Lung (tissue), 12 donors: Measurements from ENCODE around the gene CST9. TPM values are rescaled to one million over a fixed set of nuclear protein-coding genes. Genes with fewer than 3 reads are reported as not detected.

ENCODE experiments used
- ATAC-seq: fragments of 200-7000 bp; cut with Tn5 transposase; one replicate; pipeline ENCODE4 v1.9.1; 2020; ENCODE audit warnings: moderate number of reproducible peaks; ENCODE audit not compliant: insufficient read depth, low FRiP score
- DNase-seq, 3 donors: peaks; one replicate each; pipeline ENCODE4 v3.0.0-alpha.2; 2013 to 2017
- H3K27ac ChIP-seq, 2 donors: one replicate each; pipeline ENCODE4 v1.5.1; 2013; ENCODE audit warnings: mild to moderate bottlenecking in 2 of 2, moderate library complexity in 2 of 2, control low read depth in 1 of 2, inconsistent platforms in 1 of 2, low read depth in 1 of 2, low read length in 1 of 2
- H3K27me3 ChIP-seq, 3 donors: one replicate each; pipeline ENCODE4 v1.5.1; 2013; ENCODE audit warnings: low read length in 2 of 3; ENCODE audit not compliant: control insufficient read depth in 3 of 3, insufficient read depth in 3 of 3
- H3K36me3 ChIP-seq, 4 donors: one replicate each; pipeline ENCODE4 v1.5.1; 2013; ENCODE audit warnings: low read length in 4 of 4, mild to moderate bottlenecking in 1 of 4, moderate library complexity in 1 of 4; ENCODE audit not compliant: control insufficient read depth in 4 of 4, insufficient read depth in 4 of 4
- H3K4me1 ChIP-seq, 5 donors: one replicate each; pipeline ENCODE4 v1.5.1; 2013; ENCODE audit warnings: low read length in 5 of 5, mild to moderate bottlenecking in 2 of 5, moderate library complexity in 1 of 5; ENCODE audit not compliant: control insufficient read depth in 5 of 5, insufficient read depth in 5 of 5
- H3K4me3 ChIP-seq: one replicate; pipeline ENCODE4 v1.5.1; 2013; ENCODE audit warnings: mild to moderate bottlenecking, control low read depth, moderate library complexity
- H3K9ac ChIP-seq, 2 donors: one replicate each; pipeline ENCODE4 v1.5.1; 2013; ENCODE audit warnings: low read length in 2 of 2, control low read depth in 1 of 2; ENCODE audit not compliant: insufficient read depth in 1 of 2
- H3K9me3 ChIP-seq, 4 donors: one replicate each; pipeline ENCODE4 v1.5.1; 2013; ENCODE audit warnings: low read length in 3 of 4, mild to moderate bottlenecking in 1 of 4, moderate library complexity in 1 of 4; ENCODE audit not compliant: control insufficient read depth in 4 of 4, insufficient read depth in 3 of 4
- WGBS, 2 donors: extraction: QIAGEN DNeasy Blood & Tissue Kit; methylation state at CpG; one replicate each; pipeline ENCODE4 v1.1.7; 2013; 5-methylcytosine and 5-hydroxymethylcytosine counted together
- polyA plus RNA-seq, 2 donors: library from polyadenylated mRNA; stranded (reverse); fragments of 200-250 nt; gene quantifications; one replicate each; pipeline ENCODE4 v1.2.1, GENCODE V29; 2013
- total RNA-seq, 2 donors: library from RNA; depleted of rRNA in 1 of 2; stranded (reverse); fragments of >200 nt in 1 of 2; gene quantifications; one replicate each; pipeline ENCODE4 v1.2.1, GENCODE V29; 2014 to 2021
- TF ChIP-seq, protein P1 (sequence below): IDR thresholded peaks from 2 replicates; pipeline ENCODE4 v1.5.1; 2012; ENCODE audit warnings: mild to moderate bottlenecking; ENCODE audit errors: control extremely low read depth, extremely low read depth
- donor health status: control.
- donor health status: control.
- donor health status: Bipolar disorder and iron deficiency.
- donor health status: healthy.
- donor health status: DM: yes; HTN: yes; CAD: no.

The CST9 gene
- total and polyA plus RNA-seq, 4 donors = not detected

DNA sequence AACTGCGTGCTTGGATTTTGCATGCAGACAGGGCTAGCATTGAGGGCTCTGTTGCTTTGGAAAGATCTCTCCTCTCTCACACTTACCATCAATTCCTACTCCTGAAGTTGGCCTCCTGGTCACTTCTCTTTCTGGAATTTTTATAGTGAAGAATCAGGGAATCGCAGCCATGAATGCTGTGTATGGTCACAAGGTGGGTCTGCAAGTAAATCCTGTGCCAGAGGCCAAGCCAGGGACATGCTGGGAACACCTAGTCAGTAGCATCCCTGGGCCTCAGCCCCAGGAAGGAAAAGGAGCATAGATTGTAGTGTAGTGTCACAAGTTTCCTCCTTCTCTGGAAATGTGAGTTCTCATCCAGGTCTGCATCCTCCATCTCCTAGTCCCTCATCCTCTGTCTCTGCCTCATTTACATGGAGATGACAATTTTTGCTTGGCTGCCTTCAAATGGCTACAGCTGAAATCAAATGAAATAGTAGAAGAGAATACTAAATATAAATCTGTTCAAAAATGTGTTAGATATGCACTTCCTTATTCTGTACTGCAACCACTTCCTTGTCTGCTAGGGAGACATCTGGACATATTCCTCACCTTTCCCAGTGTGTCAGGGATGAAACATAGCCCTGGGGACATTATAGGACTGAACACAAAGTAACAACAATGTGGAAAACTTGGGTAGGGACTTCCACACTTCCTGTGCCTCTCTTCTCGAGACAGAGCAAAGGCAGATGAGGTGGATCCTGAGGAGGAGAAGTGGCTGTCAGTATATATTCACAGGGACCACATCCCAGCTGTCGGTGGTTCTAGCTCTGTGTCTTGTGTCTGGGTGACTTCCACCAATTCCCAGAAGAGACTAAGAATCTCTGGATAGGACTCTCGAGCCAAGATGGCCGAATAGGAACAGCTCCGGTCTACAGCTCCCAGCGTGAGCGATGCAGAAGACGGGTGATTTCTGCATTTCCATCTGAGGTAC, 17.0 kb downstream of the CST9 start:
- no peak for ATAC-seq
- H3K4me3 ChIP-seq = no peak overlapping the region
- WGBS, 2 donors = 85 to 86% methylated on average over 10 of the region's 10 CpGs
- H3K9ac ChIP-seq = no peak overlapping the region
- TF ChIP-seq, protein P1, sequence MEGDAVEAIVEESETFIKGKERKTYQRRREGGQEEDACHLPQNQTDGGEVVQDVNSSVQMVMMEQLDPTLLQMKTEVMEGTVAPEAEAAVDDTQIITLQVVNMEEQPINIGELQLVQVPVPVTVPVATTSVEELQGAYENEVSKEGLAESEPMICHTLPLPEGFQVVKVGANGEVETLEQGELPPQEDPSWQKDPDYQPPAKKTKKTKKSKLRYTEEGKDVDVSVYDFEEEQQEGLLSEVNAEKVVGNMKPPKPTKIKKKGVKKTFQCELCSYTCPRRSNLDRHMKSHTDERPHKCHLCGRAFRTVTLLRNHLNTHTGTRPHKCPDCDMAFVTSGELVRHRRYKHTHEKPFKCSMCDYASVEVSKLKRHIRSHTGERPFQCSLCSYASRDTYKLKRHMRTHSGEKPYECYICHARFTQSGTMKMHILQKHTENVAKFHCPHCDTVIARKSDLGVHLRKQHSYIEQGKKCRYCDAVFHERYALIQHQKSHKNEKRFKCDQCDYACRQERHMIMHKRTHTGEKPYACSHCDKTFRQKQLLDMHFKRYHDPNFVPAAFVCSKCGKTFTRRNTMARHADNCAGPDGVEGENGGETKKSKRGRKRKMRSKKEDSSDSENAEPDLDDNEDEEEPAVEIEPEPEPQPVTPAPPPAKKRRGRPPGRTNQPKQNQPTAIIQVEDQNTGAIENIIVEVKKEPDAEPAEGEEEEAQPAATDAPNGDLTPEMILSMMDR = no peak
- H3K27ac ChIP-seq = no peak overlapping the region
- no peaks in the 10 kb centered on the region for H3K4me1 ChIP-seq
- no peaks in the 10 kb centered on the region for H3K27me3 ChIP-seq
- no peaks in the 10 kb centered on the region for H3K36me3 ChIP-seq
- peaks cover 0 to 4% (median 0%) of the 10 kb centered on the region in 4 donors for H3K9me3 ChIP-seq
- no peak for DNase-seq

GRCh38 chr20:23587631-23588030, 18.1 kb downstream of the CST9 start:
- 89 to 90% methylated on average over 7 of the region's 7 CpGs for WGBS, 2 donors
- TF ChIP-seq, protein P1 = no peak
- peaks cover 0 to 4% (median 0%) of the 10 kb centered on the region in 4 donors for H3K9me3 ChIP-seq

DNA sequence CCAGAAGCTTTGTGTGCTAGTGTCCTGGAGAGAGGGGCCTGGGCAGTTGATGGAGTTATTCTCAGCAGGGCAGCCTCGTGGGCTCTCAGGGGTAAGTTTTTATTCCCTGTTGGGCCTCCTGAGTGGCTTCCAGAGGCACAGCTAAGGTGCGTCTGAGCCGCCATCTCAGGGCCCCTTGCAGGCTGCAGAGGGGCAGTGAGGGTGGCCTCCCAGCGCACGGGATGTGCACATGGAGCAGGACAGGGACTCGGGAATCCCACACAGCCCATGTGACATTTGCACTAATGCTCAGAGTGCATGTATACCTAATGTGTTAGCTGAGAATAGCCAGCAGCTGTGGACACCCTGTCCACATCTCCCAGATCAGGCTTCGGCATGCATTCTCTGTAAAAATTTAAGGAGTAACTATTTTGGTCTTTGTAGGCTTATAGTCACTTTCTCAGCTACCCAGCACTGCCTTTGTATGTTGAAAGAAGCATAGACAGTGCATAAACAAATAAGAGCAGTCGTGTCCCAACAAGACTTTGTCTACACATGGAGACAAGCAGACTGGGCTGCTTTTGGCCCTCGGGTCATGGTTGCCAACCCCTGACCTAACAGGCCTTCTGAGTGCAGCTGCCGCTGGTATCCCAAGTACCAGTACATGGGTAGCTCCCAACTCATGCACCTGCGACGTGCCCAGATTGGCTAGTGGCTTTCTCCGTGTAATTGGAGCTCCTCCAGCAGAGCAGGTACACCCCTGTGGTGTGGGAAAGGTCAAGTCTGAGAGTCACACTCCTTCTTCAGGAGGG, 18.8 kb downstream of the CST9 start:
- 78 to 86% methylated on average over 13 of the region's 13 CpGs for WGBS, 2 donors

More at GRCh38 chr20:23587631-23588030, 18.1 kb downstream of the CST9 start:
- no peak for ATAC-seq
- Histone ChIP-seq H3K4me1 (no peaks in the 10 kb centered on the region), H3K27ac (no peak overlapping the region), H3K27me3 (no peaks in the 10 kb centered on the region), H3K4me3 (no peak overlapping the region), H3K9ac (no peak overlapping the region), H3K36me3 (no peaks in the 10 kb centered on the region)
- no peak for DNase-seq

More for the DNA sequence above, 18.8 kb downstream of the CST9 start:
- Histone ChIP-seq H3K9me3 (peaks cover 0 to 4% (median 0%) of the 10 kb centered on the region in 4 donors), H3K4me3 (no peak overlapping the region), H3K27ac (no peak overlapping the region), H3K9ac (no peak overlapping the region), H3K4me1 (no peaks in the 10 kb centered on the region), H3K27me3 (no peaks in the 10 kb centered on the region), H3K36me3 (no peaks in the 10 kb centered on the region)
- TF ChIP-seq, protein P1 = no peak
- no peak for DNase-seq
- ATAC-seq = no peak
